Ishikawa (cell line): ENCODE data around the gene AGPAT4.

Experiments used
- CEBPB ChIP-seq: IDR thresholded peaks from 2 replicates; pipeline ENCODE4 v1.6.1; 2012
- CREB1 ChIP-seq: IDR thresholded peaks from 2 replicates; pipeline ENCODE4 v1.6.1; 2012; ENCODE audit warnings: low read depth
- EGR1 ChIP-seq: IDR thresholded peaks from 2 replicates; pipeline ENCODE4 v1.6.1; 2012
- EP300 ChIP-seq: IDR thresholded peaks from 2 replicates; pipeline ENCODE4 v1.6.1; 2012; ENCODE audit warnings: borderline replicate concordance
- FOXM1 ChIP-seq: IDR thresholded peaks from 2 replicates; pipeline ENCODE4 v1.6.1; 2012; ENCODE audit warnings: low read depth, borderline replicate concordance
- MAX ChIP-seq: IDR thresholded peaks from 2 replicates; pipeline ENCODE4 v1.6.1; 2012
- NFIC ChIP-seq: IDR thresholded peaks from 2 replicates; pipeline ENCODE4 v1.6.1; 2012
- RAD21 ChIP-seq: IDR thresholded peaks from 2 replicates; pipeline ENCODE4 v1.6.1; 2012; ENCODE audit warnings: low read depth
- REST ChIP-seq: IDR thresholded peaks from 2 replicates; pipeline ENCODE4 v1.6.1; 2012; ENCODE audit warnings: low read depth, mild to moderate bottlenecking
- TAF1 ChIP-seq: IDR thresholded peaks from 2 replicates; pipeline ENCODE4 v1.6.1; 2012; ENCODE audit warnings: low read depth, mild to moderate bottlenecking
- TCF12 ChIP-seq: IDR thresholded peaks from 2 replicates; pipeline ENCODE4 v1.6.1; 2012; ENCODE audit warnings: low read depth
- TEAD4 ChIP-seq: IDR thresholded peaks from 2 replicates; pipeline ENCODE4 v1.6.1; 2012
- USF1 ChIP-seq: IDR thresholded peaks from 2 replicates; pipeline ENCODE4 v1.6.1; 2012
- YY1 ChIP-seq: IDR thresholded peaks from 2 replicates; pipeline ENCODE4 v1.6.1; 2012; ENCODE audit warnings: low read depth
- ZBTB7A ChIP-seq: IDR thresholded peaks from 2 replicates; pipeline ENCODE4 v1.6.1; 2012; ENCODE audit warnings: low read depth

AGPAT4 gene

GRCh38 chr6:161100072-161100471 lies 173.8 kb downstream of the AGPAT4 start:
- no peak for TF ChIP-seq CREB1
- TF ChIP-seq NFIC = no peak
- TF ChIP-seq MAX = no peak
- no peak for TF ChIP-seq USF1
- TF ChIP-seq ZBTB7A = no peak
- TF ChIP-seq YY1 = no peak

DNA sequence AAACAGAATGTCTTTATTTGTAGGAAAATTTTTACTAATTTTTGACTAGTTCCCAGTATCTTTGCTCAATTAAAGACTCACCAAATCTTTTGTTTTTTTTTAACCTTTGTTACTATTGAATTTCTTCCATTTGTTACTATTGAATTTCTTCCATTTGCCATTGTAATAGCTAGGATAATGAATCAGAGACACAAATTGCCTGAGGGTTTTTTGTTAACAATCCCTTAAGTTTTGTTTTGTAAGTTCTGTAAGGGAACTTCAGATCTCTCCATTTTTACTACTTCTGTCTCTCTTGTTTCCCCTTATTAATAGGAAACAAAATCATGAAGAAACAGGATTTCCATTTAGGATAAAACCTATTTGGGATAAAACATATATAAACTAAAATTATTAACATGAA lies 177.9 kb downstream of the AGPAT4 start:
- no peak for TF ChIP-seq TCF12
- no peak for TF ChIP-seq ZBTB7A
- no peak for TF ChIP-seq FOXM1
- TF ChIP-seq MAX = no peak
- no peak for TF ChIP-seq REST
- TF ChIP-seq RAD21 = no peak
- no peak for TF ChIP-seq NFIC
- TF ChIP-seq TEAD4 = no peak
- TF ChIP-seq CEBPB = no peak
- no peak for TF ChIP-seq CREB1

DNA sequence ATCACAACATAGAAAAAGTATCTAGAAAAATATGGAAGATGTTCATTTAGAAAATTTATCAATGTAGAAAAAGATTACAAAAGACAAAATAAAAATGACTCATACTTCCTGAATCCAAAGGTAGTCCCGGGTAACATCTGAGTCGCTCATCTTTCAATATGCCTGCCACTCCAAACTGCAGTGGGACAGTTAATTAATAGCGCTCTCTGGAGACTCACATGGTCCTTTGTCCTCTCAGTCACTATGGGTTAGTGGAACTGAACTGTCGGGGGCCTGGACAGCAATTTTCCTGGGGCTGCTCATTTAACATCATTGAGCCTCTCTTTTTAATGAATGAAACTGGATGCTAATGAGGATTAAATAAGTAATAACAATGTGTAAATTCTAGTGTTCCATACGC lies 178.9 kb downstream of the AGPAT4 start:
- TF ChIP-seq YY1 = no peak
- no peak for TF ChIP-seq NFIC

DNA sequence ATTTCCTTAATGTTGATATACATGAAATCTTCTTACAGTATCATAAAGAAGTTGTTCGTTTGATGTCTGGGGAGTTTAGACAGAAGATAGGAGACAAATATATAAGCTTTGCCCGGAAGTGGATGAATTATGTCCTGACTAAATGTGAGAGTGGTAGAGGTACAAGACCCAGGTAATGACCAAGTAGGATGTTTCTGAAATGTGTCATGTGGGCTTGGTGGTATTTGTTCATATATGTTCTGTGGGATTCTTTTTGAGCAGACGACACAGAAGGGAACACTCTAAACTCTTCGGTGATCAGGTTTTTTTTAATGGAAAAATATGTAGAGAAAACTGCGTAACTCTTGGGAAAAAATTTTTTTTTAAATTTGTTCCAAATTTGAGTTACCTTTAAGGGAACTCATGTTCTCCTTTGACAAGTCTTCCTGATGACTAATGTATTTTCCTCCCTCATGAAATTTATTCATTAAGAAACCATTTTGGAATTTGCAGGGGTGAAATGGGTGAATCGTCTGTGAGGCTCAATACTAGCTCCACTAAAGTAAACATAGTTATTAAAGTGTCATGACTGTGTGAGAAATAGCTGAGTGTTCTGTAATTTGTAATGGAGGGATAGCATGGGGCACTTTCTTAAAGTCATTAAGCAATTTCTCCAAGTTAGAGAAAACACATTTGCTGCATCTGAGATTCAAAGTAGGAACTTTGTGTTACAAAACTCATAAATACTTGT lies 181.7 kb downstream of the AGPAT4 start:
- TF ChIP-seq ZBTB7A (no peak), NFIC (no peak), RAD21 (no peak), CEBPB (no peak), MAX (no peak), FOXM1 (no peak), EGR1 (no peak), TAF1 (no peak), TCF12 (no peak), YY1 (no peak), TEAD4 (no peak), EP300 (no peak)

DNA sequence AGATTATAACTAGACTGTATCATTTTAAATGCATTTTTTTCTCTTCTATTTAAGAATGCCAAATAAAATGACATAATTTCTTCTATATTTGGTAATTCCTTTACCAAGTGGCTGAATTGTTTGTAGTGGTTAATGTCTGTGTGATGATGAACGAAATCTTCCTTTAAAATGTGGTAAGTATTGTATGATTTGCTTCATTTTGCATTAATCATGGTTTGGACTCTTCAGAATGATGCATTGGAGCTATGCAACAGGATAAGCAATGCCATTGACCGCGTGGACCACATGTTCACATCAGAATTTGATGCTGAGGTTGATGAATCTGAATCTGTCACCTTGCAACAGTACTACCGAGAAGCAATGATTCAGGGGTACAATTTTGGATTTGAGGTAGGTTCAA lies 182.7 kb downstream of the AGPAT4 start:
- TF ChIP-seq ZBTB7A (no peak), EP300 (no peak), CEBPB (no peak), MAX (no peak), CREB1 (no peak), RAD21 (no peak), FOXM1 (no peak), EGR1 (no peak), YY1 (no peak), TAF1 (no peak), TEAD4 (no peak), TCF12 (no peak), REST (no peak), NFIC (no peak), USF1 (no peak)
